ENCODE results near the gene SLC49A3. TPM values are rescaled to one million over a fixed set of nuclear protein-coding genes. Genes with fewer than 3 reads are reported as not detected.
"Not testable (repeated sequence)": the region's sequence is repeated elsewhere in the genome, so short reads cannot be mapped to it uniquely, and the experiment has no call there.

The SLC49A3 gene
- total RNA-seq, 2 experiments from 2014 or later, result 0.23 TPM; not detected in 1

DNA sequence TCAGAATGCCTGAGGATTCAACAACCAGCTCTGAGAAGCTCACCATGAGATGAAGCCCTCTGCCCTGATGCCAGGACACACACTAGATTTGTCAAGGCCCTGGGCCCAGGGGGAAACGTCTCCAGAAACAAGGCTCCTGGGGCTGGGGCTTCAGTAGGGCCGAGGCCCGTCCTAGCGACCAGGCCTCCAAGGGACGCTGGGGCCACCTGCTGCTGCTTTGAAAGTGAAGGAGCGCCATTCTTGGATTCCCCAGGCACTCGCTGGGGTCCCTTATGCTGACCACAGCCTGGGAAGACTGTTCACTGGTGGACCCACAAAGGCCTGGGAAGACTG lies 39.7 kb downstream of the SLC49A3 start:
- no peak overlapping the region for H3K4me3 Mint-ChIP-seq
- no peak overlapping the region for H3K27ac Mint-ChIP-seq
- no peak for ATAC-seq
- DNase-seq, result no peak
- H3K4me1 Mint-ChIP-seq (ENCODE audit: low read depth), result peaks cover 7% of the 10 kb centered on the region
- ChIA-PET CTCF (interaction anchor here (1.1 kb wide), 1 partner anchor 41 kb away, joined by 3 read pairs; no protein-coding TSS in a partner anchor), POLR2A (no interaction called here)
- peaks cover 2% of the 10 kb centered on the region for H3K9me3 Mint-ChIP-seq
- peaks cover 2% of the 10 kb centered on the region for H3K36me3 Mint-ChIP-seq (ENCODE audit: low read depth)
- intact Hi-C loops (cut with micrococcal nuclease), result no loop called here
- H3K27me3 Mint-ChIP-seq, result peaks cover 10% of the 10 kb centered on the region
- TF ChIP-seq, protein P1, sequence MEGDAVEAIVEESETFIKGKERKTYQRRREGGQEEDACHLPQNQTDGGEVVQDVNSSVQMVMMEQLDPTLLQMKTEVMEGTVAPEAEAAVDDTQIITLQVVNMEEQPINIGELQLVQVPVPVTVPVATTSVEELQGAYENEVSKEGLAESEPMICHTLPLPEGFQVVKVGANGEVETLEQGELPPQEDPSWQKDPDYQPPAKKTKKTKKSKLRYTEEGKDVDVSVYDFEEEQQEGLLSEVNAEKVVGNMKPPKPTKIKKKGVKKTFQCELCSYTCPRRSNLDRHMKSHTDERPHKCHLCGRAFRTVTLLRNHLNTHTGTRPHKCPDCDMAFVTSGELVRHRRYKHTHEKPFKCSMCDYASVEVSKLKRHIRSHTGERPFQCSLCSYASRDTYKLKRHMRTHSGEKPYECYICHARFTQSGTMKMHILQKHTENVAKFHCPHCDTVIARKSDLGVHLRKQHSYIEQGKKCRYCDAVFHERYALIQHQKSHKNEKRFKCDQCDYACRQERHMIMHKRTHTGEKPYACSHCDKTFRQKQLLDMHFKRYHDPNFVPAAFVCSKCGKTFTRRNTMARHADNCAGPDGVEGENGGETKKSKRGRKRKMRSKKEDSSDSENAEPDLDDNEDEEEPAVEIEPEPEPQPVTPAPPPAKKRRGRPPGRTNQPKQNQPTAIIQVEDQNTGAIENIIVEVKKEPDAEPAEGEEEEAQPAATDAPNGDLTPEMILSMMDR (IDR thresholded peaks at IDR 0.05), result no peak

DNA sequence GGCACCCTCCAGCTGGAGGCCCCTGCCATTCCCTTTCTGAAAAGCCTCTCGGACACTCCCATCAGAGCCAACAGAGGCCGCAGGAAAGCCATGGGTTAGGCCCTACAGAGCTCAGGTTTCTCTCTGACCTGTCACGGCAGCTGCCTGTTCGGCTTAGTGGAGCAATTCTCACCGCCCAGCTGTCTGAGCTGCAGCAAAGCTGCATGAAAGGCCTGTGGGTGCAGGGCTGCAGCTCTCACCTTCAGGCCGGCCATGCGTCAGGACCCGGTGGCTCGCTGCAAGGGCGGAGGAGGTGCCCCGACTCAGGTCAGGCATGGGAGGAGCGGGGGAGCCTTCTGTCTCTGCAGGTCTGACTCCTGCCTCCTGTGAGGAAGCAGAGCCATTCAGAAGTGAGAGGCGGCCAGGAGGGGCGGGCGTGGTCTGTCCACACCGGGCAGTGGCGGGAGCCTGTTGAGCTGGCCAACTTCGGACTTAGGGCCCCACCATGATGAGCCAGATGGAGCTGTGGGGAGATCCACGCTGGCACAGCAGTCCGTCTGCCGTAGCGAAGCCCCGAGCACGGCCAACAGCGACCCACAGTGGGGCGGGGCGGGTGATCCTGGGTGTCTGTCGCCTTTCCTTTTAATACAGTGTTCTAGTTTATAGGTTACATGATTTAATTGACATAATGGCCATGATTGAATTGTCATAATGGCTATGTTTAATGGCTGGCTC lies 40.2 kb downstream of the SLC49A3 start:
- ChIA-PET CTCF (interaction anchor here (1.1 kb wide), 1 partner anchor 42 kb away, joined by 3 read pairs; no protein-coding TSS in a partner anchor), POLR2A (no interaction called here)
- intact Hi-C loops (cut with micrococcal nuclease), result no loop called here
- peaks cover 7% of the 10 kb centered on the region for H3K4me1 Mint-ChIP-seq (ENCODE audit: low read depth)
- no peak overlapping the region for H3K4me3 Mint-ChIP-seq
- H3K27ac Mint-ChIP-seq, result no peak overlapping the region
- peaks cover 10% of the 10 kb centered on the region for H3K27me3 Mint-ChIP-seq
- no peak for DNase-seq
- peaks cover 2% of the 10 kb centered on the region for H3K9me3 Mint-ChIP-seq
- no peak for ATAC-seq
- H3K36me3 Mint-ChIP-seq (ENCODE audit: low read depth), result peaks cover 2% of the 10 kb centered on the region
- TF ChIP-seq, protein P1 (IDR thresholded peaks at IDR 0.05), result no peak

DNA sequence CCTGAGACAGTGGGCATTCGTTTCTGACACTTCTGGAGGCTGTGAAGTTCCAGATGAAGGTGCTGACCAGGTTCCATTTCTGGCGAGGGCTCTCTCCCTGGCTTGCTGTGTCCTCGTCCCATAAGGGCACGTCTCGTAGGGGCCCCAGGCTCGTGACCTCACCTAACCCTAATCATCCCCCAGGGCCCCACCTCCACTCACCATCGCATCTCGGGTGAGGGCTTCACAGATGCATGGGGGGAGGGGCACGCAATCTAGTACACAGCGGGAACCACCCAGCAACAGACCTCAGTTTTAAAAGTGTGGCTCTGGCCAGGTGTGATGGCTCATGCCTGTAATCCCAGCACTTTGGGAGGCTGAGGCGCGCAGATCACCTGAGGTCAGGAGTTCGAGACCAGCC lies 41.5 kb downstream of the SLC49A3 start:
- peaks cover 2% of the 10 kb centered on the region for H3K36me3 Mint-ChIP-seq (ENCODE audit: low read depth)
- CTCF ChIA-PET, result no interaction called here
- DNase-seq (no peak), ATAC-seq (no peak)
- POLR2A ChIA-PET, result no interaction called here
- H3K4me1 Mint-ChIP-seq (ENCODE audit: low read depth), result peaks cover 7% of the 10 kb centered on the region
- TF ChIP-seq, protein P1 (IDR thresholded peaks at IDR 0.05), result no peak
- H3K27me3 Mint-ChIP-seq, result peaks cover 10% of the 10 kb centered on the region
- H3K27ac Mint-ChIP-seq, result no peak overlapping the region
- no peak overlapping the region for H3K4me3 Mint-ChIP-seq
- intact Hi-C loops (cut with micrococcal nuclease), result no loop called here
- H3K9me3 Mint-ChIP-seq, result peaks cover 2% of the 10 kb centered on the region

DNA sequence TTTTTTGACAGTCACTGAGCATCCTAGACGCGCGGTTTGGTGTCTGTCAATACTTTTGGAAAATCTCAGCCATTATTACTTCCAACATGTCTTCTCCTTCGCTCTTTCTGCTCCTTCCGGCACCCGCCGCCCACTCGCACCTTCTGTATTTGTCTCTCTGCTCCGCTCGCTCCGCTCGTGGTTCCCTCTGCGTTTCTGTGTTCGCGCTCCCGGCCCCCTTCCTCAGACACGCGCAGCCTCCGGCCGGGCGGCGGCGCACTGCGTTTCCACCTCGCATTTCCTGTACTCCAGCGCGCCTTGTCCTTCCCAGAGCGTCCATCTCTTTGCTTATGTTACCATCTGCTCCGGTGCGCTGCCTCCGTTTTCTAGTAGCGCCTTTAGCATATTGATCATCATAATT lies 42.5 kb downstream of the SLC49A3 start:
- ATAC-seq (peak; percentile 39), DNase-seq (peak; percentile 42)
- Mint-ChIP-seq H3K4me3 (peak overlapping the region; percentile 61), H3K27ac (peak overlapping the region; percentile 58), H3K9me3 (peaks cover 2% of the 10 kb centered on the region), H3K4me1 (ENCODE audit: low read depth) (peaks cover 7% of the 10 kb centered on the region), H3K27me3 (peaks cover 10% of the 10 kb centered on the region), H3K36me3 (ENCODE audit: low read depth) (peaks cover 2% of the 10 kb centered on the region)
- CTCF ChIA-PET, result no interaction called here
- intact Hi-C loops (cut with micrococcal nuclease), result no loop called here
- POLR2A ChIA-PET, result no interaction called here
- TF ChIP-seq, protein P1 (IDR thresholded peaks at IDR 0.05), result no peak

DNA sequence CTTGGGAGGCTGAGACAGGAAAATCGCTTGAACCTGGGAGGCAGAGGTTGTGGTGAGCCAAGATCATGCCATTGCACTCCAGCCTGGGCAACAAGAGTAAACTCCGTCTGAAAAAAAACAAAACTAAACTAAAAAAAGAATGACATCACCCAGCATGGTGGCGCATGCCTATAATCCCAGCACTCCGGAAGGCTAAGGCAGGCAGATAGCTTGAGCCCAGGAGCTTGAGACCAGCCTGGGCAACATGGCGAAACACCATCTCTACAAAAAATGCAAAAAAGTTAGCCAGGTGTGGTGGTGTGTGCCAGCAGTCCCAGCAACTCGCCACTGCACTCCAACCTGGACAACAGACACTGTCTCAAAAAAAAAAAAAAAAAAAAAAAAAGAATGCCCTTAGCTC lies 46.6 kb downstream of the SLC49A3 start:
- H3K4me1 Mint-ChIP-seq (ENCODE audit: low read depth); DNase-seq; intact Hi-C loops (cut with micrococcal nuclease); ATAC-seq; H3K36me3 Mint-ChIP-seq (ENCODE audit: low read depth); H3K27ac Mint-ChIP-seq; CTCF ChIA-PET; H3K4me3 Mint-ChIP-seq; H3K9me3 Mint-ChIP-seq: not testable (repeated sequence)
- H3K27me3 Mint-ChIP-seq, result peaks cover 15% of the 10 kb centered on the region
- POLR2A ChIA-PET, result interaction anchor here (0.6 to 1.0 kb wide), 3 partner anchors 16 to 53 kb away, joined by 3 to 5 read pairs (median 3); no protein-coding TSS in a partner anchor

All from activated CD8-positive, alpha-beta T cell treated with anti-CD3 and anti-CD28 coated beads for 36 hours (primary cell).